Measurements from ENCODE around the gene C2CD5.
"Not testable (repeated sequence)": the region's sequence is repeated elsewhere in the genome, so short reads cannot be mapped to it uniquely, and the experiment has no call there.

C2CD5 gene

DNA sequence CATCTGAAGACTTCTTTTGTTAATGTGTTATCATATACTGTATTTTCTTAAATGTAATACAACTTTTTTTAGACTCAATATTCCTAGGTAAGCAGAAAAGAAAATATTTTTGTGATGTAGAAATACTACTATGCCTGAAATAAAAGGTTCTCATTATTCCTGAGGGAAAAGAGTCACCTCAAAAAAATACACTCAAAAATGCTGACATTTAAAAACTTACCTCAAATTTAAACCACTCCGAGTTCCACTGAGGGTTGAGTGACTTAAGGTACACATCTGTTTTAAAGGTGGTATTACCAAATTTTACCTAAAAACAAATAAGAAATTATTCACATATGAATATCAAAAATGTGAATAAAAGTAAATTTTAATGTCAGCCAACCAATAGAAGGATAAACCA, 9.3 kb downstream of the C2CD5 start:
- no peak for DNase-seq

DNA sequence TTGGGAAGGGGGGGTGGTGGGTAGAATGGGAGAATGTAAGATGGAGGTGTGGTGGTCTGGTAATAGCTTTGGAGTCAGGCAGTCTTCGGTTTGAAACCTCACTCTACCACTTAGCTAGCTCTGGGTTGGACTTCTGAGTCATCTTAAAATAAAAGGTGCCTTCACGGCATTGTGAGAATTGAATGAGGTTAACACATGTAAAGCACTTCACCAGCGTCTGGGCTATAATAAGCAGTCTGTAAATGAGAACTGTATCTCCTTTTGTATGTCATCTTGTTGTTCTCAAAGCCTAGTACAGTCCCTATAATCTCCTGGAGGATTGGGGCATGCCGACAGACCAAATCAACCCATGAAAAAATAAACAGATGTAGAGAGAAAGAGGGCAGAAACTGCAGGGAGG, 11.2 kb downstream of the C2CD5 start:
- no peak for DNase-seq

DNA sequence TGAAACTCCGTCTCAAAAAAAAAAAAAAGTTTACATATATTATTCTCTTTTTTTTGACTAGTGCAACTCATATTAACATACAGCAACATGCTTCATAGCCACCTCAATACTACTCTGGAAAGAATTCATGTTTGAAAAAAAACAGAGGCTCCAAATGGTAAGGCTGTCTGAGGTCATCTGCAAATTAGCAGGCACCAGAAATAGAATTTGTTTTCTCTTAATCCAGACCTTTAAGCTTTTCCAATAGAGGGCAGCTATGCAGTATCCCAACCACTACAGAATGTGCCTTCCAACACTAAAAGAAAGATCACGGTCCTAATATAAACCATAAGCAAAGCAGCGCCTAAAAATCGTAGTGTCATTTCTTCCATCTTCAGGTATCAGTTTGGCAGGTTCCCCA, 12.0 kb downstream of the C2CD5 start:
- no peak for DNase-seq

DNA sequence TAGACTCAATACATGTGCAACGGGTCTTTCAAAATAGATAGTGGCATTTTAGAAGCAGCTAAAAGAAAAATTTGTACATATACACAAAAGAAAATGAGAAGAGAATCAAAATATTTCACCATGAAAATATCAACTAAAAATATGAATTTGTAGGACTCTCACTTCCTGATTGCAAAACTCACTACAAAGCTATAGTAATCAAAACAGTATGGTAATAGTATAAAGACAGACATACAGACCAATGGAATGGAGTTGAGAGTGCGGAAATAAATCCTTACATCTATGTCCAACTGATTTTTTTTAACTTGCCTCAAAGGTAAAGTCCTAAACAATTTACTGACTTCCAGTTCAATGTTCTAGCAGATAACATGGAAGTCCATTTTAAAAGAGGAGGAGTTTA, 13.1 kb downstream of the C2CD5 start:
- no peak for DNase-seq

DNA sequence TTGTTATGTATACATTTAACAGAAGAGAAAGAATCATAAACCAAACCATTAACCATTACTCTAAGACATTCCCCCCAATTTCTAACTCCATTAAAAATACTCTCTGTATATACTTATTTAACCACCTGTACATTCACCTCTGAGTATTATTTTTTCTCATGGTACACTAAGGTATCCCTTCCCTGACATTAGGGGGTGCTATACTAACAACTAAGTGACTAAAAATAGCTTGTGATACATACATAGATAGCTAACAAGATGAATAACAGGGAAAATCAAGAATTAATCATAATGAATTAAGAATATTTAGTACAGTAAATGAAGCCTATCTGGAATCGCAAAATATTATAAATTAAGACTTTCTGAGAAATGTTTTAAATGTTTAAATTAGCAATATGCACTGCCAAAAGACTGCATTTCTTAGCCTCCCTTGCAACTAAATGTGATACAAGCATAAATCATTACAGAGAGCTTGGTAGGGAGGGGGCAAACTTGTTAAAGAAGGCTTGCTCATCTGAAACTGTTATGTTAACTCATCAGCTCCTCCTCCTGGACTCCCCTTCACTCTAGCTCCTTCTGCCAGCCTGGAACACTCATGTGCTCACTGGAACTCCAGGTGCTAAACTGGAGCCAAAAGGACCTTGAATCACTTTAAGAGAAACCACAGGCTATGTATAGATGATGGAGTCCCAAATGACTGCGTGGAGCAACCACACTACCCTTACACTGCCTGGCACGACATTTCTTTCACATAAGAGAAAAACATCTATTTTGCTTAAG, 14.9 kb downstream of the C2CD5 start:
- DNase-seq: no peak

GRCh38 chr12:22527999-22528398, 16.3 kb downstream of the C2CD5 start:
- no peak for DNase-seq

GRCh38 chr12:22526836-22527235, 17.5 kb downstream of the C2CD5 start:
- no peak for DNase-seq

- no peak for DNase-seq
These were observed 18.9 kb downstream of the C2CD5 start for GRCh38 chr12:22525426-22525825.

DNA sequence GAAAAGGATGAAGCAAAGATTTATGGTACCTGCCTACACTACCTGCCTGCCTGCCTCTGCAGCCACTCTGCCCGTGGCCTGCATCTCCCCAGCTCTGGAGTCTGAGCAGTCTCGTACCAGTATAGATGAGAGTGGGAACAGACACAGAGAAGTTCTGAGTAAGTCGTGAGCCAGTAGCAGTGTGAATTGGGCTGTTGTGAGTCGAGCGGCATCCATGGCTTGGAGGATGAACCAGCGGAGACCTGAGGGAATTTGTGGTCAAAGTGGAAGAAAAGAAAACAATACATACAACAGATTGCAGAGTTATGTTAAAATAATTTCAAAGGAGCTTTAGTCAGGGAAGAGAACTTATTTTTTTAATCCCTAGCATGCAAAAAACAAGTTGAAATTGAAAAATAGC, 25.3 kb downstream of the C2CD5 start:
- no peak for DNase-seq

GRCh38 chr12:22518060-22518719, 26.2 kb downstream of the C2CD5 start:
- no peak for DNase-seq

DNA sequence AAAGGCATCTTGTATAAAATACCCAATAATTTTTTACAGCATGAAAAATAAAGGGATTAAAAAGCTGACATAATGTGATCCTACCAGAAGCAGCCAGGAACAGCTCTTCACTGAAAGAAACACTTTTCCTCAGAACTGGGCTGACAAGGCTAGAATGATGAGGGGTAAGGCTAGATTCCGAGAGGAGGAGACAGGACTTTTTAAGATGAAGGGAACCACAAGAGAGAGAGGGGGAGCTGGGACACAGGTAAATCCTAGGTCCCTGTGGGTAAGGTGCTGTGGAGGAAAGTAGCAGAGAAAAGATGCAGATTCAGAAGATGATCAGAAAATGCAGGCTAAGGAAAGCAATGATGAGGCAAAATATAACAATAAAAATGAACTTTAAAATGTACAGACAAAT, 29.5 kb downstream of the C2CD5 start:
- no peak for DNase-seq

DNA sequence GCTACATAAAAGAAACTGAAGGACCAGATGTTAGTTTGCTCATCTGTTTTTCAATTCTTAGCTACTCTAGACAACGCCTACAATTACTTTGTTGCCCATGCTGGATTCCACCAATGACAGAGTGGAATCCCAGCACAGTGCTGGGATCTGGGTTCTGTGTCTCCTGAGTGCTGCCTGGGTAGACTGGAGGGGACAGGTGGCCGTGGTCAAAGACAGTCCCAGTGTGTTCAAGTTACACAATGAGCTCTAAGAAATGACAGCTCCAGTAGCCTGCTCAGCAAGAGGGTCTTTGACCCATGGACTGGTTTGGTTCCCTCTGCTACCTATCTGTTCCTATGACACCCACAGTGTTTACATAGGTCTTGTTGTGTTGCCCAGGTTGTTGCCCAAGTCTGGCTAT, 38.5 kb downstream of the C2CD5 start:
- DNase-seq: no peak

- no peak for DNase-seq
These were observed 44.2 kb downstream of the C2CD5 start for GRCh38 chr12:22500100-22500499.

DNA sequence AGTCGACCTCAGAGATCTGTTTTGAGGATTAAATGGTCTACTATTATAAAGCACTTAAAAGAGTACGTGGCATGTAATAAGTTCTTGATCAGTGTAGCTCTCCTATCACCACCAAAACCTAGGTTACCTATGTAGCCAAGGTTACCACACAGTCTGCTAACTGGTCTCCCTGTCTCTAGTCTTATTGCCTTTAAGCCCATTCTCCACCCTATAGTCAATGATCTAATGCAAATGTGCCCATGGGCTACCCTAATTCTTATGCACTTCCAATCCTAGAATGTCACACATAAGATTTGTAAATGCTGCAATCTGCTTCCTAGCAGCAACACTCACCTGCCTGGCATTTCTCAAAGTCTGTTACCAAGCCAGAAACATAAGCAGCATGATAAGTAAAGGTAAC, 44.9 kb downstream of the C2CD5 start:
- no peak for DNase-seq

DNA sequence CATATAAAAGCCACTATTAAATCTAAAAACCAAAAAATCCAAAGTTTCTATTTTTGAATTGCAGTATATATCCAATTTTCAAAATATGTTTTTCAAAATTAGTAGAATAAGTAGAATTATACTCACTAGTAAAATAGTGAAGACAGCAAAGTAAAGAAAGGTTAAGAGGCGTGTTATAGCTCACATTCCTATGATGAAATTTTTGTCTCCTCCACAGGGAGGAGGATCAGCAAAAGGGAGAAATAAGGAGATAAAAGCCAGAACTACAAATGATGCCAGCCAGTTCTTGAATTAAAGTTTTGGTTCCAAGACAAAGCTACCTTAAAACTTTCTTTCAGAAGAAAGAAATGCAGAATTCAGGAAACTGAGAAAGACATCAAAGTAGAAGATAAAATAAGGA, 50.0 kb downstream of the C2CD5 start:
- no peak for DNase-seq

DNA sequence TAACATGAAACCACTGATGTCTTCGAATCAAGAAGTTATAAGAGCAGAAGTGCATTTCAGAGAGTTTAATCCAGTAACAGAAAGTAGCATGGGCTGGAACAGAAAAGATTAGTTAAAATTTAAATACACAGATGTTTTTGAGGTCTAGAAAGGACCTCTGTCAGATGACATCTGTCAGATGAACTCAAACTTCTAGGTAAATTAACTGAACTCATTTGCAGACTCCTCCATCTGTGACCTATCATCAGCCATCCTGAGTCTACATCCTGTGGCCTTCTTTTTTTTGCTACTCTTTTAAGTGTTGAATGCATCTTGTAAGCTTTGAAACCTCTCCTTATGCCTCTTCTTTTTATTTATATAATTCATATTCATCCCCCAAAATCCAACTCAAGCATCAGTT, 53.3 kb downstream of the C2CD5 start:
- DNase-seq: no peak

GRCh38 chr12:22488478-22488877, 55.9 kb downstream of the C2CD5 start:
- no peak for DNase-seq

DNA sequence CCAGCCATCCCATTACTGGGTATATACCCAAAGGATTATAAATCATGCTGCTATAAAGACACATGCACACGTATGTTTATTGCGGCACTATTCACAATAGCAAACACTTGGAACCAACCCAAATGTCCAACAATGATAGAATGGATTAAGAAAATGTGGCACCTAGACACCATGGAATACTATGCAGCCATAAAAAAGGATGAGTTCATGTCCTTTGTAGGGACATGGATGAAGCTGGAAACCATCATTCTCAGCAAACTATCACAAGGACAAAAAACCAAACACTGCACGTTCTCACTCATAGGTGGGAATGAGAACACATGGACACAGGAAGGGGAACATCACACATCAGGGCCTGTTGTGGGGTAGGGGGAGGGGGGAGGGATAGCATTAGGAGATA, 56.7 kb downstream of the C2CD5 start:
- DNase-seq: not testable (repeated sequence)

DNA sequence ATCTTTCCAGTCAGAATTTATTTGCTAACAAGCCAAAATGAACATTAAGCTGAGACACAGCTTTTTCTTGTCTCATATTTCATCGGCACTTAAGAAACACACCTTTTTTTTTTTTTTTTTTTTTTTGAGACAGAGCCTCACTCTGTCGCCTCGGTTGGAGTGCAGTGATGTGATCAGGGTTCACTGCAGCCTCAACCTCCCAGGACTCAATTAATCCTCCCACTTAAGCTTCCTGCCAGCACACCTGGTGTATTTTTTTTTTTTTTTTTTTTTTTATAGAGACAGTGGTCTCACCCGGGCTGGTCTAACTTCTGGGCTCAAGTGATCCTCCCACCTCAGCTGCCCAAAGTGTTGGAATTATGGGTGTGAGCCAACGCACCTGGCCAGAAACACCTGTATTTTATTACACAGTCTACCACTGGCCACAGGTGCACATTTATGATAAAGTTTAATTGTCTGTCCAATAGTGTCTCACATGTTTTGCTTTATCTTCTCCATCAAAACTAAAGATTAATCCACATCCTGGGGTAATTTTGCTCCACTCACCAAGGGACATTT, 62.7 kb downstream of the C2CD5 start:
- DNase-seq: no peak

- DNase-seq: not testable (repeated sequence)
These were observed 63.5 kb downstream of the C2CD5 start for GRCh38 chr12:22480814-22481213.

GRCh38 chr12:22480016-22480415, 64.3 kb downstream of the C2CD5 start:
- DNase-seq: no peak

DNA sequence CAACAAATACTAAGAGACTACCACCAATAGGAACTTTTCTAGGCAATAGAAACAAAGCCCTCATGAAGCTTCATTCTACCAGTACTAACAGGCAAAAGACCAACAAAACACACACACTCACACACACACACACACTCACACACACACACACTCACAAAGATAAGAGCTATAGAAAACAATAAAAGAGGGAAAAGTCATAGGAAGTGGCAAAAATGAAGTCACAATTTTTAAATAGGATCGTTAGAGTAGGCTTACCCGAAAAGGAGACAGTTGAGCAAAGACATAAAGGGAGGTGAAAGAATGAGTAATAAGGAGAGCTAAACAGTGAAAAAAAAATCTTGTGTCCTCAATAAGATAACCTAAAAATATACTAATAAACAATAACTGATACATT, 66.5 kb downstream of the C2CD5 start:
- no peak for DNase-seq

- DNase-seq: no peak
These were observed 67.0 kb downstream of the C2CD5 start for GRCh38 chr12:22477166-22477893.

DNA sequence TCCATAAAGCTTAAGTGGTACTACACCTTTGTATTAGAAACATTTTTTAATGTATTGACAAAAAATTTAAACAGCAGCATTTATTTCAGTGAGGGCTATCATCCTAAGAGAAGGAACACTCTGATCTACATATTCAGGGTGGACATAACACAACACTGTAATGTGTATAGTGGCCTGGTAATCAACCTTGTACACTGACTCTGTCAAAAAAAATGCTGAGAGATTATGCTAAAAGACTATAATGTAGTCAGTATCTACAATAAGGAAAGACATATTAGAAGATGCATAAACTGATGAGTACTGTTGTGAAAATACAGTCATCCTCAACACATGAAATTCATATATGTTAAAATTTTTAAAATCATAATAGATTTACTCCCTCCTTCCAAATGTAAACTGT, 68.2 kb downstream of the C2CD5 start:
- no peak for DNase-seq
